ENCODE measurements around the gene DOK1.
A peak's percentile ranks its signal among the peaks of the same experiment; 100 is the strongest.

DOK1 gene

DNA sequence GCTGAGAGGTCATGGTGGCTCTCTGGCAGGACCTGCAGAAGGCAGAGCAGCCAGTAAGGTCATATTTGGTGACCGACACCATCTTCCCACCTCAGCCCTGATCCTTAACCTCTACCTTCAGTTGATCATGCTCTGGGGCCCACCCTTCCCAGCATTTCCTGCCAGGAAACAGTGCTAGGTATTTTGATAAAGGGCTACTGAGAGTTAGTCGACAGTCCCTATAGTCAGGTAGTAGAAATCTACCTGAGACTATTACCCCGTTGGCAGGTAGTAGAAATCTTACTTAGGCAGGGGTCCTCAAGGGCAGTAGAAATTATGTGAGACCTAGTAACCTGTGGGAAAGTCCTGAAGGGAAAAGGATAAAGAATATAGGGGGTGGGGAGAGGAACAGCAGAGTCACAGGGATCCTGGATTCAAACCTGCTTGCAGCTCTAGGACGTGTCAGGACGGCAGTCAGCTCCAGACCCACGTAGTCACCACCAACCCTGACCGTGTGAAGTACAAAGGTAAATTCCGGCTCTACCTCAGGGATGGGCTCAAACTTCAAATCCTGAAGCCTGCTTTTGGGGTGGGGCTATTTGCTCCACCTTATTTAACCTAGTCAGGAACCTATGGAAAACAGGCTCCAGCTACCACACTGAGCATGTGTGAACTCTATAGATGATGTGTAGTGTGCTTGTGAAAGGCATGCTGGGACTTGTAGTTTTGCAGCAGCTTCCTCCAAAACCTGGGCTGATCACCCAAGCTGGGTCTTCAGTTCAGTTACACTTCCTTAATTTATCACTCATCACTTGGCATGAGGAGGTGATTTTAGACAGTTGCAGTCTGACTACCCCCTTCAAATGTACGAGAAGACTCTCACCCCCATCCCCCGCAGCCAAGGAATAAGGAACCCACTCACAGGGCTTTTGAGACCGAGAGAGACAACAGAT lies 28.5 kb upstream of the DOK1 start, which contains the start of gene DQX1:
TSS of gene DQX1 (minus strand) at position 515 of the 932 bp plus-strand sequence. CDS start at position 13, 502 bp downstream.
- DNase-seq = no peak

DNA sequence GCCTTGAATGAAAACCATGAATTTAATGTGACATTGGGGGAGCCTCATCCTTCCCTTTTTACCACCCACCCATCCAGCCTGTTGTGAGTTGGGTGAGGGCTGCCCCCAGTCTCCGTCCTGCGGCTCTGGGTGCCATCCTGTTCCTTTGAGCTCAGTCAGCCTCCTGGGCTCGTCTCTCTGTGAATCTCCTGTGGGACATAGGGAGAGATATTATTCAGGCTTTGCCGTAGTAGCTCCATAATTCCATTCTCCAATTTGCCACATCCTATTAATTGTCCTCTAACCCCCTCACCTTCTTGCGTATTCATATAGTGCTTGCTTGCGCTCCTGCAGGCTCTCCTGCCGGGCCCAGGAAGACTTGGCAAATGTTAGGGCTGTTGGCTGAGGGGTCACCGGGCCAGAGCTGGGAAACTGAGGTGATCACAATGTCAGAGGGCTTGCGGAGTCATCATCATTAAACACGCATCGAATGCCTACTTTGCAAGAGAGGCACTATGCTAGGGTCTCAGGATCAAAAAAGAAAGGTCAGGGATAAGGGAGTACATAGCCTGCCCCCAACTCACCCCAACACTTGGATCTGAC lies 27.8 kb upstream of the DOK1 start:
- no peak for DNase-seq

DNA sequence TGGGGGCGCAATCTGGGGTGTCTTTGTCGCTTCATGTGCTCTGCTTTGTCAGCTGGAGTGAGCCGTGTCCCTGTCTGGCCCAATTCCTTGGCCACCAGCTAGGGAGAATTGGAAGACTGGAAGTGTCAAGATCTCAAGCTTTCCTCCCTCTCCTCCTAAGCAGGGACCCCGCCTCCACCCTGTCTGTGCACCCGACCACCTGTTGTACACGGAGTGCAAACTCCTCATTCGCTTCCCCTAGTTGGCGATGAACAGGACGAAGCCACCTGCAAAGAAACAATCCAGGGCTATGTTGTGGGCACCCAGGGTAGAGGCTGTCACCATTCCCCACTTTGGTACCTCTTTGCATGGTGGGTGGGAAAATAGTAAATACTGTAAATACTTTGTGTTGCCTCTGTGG lies 26.8 kb upstream of the DOK1 start:
- no peak for DNase-seq

DNA sequence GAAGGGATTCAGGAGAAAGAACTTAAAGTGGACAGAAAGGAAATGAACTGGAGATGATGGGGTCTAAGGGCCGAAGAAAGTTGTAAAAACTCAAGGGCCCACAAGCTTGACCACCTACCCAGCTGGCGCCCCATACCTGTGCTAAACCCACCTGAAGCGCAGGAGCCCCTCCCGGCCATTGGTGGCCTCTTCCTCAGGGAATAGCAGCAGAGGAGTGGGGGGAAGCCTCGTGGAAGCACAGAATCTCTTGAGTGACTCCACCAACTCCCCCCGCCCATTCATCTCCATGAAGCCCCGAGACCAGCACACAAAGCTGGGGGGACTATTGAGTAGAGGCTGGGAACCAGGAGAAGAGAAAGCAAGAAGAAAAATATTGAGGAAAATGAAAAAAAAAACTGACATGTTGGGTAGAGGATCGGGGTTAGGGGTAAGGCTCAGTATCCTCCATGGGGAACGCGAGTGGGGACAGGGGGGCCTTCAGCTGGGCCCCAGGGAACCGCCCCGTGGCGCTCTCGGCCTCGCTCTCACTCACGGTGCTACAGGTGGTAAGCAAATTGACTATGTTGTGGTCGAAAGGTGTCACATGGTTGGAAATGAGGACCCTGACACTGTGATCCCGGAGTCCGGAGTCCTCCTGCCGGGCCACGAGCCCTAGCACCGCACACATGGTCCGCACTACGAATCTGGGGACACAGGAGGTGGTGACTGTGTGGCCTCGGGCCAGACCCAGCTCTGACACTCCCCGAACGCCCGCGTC lies 25.7 kb upstream of the DOK1 start:
- no peak for DNase-seq

DNA sequence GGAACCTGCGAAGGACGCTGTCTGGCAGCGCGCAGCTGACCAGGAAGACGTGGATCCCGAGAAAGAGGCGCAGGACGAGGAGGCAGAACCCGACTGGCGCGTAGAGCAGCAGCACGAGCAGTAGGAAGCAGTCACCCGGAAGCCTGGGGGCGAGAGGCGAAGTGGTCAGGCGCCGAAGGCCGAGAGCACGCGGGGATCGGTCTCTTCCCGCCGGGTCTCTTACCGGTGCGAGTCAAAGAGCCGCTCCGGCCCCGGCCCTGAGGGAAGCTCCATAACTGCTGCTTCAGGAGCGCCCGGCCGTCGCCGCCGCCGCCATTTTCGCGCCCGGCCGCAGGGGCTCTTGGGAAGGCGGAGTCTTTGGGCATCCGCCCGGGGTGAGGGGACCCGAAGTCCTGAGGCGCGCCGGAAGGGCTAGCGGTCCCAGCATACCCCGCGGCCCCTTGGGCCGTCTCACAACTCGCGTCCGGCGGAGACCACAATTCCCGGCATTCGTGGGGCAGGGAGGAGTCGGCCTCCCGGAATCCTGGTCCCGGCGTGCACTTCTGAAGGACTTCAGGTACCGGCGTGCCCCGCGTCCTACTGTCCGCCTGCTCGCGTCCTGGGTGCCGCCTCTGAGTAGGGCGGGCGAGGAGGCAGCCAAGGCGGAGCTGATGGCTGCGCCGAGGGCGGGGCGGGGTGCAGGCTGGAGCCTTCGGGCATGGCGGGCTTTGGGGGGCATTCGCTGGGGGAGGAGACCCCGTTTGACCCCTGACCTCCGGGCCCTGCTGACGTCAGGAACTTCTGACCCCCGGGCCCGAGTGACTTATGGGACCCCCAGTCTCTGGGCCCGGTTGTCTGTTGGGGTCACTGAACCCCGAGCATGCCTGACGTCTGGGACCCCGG lies 24.9 kb upstream of the DOK1 start, which contains the start of the genes AUP1 and HTRA2:
TSS of gene AUP1 (minus strand) at position 350 of the 882 bp plus-strand sequence. CDS start at position 273, 77 bp downstream.
TSS of gene HTRA2 (plus strand) at position 577 of the 882 bp plus-strand sequence. CDS start at position 651, 74 bp downstream.
- DNase-seq = peak; percentile 96 to 98

DNA sequence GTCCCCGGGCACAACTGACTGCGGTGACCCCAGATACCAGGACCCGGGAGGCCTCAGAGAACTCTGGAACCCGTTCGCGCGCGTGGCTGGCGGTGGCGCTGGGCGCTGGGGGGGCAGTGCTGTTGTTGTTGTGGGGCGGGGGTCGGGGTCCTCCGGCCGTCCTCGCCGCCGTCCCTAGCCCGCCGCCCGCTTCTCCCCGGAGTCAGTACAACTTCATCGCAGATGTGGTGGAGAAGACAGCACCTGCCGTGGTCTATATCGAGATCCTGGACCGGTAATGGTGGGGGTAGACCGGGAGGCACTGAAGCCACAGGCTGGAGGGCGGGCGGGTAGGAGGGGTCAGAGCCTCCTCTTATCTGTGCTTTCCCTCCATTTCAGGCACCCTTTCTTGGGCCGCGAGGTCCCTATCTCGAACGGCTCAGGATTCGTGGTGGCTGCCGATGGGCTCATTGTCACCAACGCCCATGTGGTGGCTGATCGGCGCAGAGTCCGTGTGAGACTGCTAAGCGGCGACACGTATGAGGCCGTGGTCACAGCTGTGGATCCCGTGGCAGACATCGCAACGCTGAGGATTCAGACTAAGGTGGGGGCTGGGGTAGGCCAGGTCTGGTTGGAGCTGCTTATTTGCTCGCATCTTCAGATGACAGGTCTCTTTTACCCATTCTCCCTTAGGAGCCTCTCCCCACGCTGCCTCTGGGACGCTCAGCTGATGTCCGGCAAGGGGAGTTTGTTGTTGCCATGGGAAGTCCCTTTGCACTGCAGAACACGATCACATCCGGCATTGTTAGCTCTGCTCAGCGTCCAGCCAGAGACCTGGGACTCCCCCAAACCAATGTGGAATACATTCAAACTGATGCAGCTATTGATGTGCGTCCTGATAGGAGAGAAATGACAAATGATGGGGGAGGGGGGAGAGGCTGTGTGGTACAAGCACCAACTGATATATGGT lies 24.0 kb upstream of the DOK1 start:
- DNase-seq = no peak

DNA sequence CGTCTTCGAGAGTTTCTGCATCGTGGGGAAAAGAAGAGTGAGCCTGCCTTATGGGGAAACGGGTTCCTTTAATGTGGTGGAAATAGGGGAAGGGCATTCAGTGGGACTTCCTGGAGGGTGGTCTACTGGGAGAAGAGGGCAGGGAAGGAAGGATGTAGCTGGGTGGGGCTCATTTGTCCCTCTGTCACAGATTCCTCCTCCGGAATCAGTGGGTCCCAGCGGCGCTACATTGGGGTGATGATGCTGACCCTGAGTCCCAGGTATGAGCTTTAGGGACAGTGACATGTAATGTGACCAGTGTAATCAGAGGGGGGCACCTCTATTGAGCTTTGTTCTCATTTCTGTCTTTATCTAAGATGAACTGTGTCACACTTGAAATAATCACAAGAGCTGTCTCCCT lies 22.9 kb upstream of the DOK1 start:
- no peak for DNase-seq

DNA sequence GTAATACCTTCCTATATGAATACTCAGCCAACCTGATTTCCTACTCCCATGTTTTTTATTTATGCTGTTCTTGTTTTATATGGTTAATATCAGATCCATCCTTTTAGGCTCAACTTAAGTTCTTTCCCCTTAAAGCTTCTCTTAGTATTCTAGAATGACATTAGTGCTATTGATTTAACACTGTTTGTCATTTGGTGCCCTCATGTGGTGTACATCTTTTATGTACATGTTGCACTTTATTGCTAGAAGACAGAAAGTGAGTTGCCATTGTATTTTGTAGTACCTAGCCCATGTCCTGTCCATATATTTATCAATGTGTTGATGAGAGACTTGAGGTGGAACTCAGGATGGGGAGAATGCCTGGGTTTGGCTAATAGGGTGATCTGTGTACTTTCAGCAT lies 22.3 kb upstream of the DOK1 start:
- DNase-seq = peak in 1 of 2 experiments; percentile 13

DNA sequence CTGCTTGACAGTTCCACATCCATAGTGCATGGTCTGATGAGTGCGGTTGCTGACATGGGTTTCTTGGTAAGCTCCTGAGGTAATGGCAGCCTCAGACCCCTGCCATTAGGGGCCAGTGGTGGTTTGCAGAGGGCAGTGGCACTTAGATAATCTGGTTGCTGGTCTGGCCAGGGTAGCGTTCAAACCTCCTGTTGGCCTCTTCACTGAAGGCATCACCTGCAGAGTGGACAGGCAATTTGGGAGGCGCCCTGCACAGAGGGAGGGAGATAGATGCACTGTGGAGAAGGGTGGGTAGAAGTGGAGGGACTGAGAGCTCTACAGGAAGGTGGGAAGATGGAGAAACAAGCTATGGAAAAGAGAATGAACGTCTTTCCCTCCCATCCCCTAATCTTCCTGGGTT lies 21.1 kb upstream of the DOK1 start:
- no peak for DNase-seq

DNA sequence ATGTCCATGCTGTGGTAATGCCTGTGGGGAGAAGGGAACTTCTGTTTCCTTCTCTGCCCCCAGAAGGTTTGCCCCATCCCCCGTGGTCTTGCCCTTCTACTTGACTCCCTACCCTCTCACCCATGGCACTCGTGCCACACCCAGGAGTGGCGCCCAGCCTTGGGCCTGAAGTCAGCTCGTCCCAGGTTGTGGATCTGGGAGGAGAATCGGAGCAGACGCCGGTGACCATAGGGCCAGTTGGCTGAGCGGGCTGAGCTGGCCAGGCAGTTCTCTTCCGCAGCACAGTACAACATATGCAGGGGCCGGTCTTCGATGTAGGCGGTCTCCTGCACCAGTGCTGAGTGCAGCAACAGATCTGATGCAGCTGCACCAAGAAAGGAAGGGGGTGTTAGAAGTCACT lies 20.1 kb upstream of the DOK1 start:
- DNase-seq = no peak

DNA sequence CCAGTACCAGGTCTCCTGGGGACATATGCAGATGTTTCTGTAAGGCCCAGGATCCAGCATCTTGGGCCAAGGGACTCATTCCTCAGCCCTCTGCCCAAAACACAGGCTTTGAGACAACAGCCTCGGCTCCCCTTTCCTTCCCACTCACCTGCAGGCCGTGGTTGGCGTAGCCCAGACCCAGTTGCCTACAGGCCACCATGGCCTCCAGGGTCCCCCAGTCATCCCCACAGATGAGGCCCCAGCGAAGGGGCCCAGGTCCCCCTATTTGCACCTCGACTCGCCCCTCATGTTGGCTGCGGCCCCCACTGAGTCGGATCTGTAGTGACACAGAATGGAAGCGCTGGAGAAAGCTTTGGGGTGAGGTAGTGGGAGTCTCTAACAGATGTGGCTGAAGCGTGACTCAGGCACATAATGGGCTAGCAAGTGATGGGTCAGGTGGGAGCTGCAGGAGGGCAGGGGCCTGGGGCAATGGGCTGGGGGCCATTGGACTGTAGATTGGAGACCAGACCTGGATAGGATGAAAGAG lies 19.0 kb upstream of the DOK1 start:
- DNase-seq = no peak

DNA sequence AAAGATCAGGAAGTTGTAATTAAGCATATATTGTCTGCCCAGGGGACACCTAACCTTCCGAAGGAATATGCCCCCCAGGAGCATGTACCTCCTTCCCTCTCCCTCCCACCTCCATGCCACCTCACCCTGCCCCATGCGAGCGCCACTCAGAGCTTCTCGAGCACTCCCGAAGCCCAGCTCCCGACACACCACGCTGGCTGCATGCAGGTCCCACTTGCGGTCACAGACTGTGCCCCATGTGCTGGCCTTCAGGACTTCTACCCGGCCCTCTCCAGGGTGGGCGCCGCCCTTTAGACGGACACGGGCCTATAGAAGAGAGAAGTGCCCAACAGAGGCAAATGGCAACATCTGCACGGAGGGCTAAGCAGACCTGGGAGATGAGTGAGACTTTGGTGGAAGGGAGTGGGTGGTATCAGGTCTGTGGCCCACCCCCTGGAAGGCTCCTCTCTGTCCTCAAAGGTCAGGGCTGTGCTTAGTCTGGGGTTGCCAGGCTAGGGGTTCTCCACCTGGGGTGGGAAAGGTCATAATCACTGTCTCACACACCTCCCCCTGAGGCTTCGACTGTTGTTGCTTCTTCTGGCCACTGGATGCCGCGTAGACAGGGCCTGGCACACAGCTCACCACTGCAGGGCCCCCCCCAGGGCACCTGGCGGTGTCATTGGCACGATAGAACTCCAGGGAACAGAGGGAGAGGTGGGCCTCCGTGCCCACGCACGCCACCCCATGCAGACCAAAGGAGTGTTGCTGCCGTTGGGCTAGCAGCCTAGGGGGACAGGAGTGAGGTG lies 18.2 kb upstream of the DOK1 start:
- DNase-seq = no peak

DNA sequence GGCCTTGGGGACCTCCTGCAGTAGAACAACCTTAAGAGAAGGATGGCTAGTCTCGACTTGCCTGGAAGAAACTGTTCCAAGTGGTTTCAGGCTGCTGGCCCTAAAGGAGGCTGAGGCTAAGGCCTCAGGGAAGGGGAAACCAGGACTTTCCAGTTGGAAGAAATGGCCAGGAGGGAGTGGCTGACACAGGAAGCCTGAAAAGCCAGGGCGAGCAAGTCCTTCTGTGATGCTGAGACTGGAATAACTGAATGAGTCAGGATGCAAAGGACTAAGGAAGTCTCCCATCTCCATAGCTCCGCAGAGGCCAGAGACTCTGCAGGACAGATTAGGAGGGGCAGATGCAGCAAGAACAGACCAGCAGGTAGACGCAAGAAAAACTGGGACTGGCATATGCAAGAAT lies 17.4 kb upstream of the DOK1 start:
- no peak for DNase-seq

DNA sequence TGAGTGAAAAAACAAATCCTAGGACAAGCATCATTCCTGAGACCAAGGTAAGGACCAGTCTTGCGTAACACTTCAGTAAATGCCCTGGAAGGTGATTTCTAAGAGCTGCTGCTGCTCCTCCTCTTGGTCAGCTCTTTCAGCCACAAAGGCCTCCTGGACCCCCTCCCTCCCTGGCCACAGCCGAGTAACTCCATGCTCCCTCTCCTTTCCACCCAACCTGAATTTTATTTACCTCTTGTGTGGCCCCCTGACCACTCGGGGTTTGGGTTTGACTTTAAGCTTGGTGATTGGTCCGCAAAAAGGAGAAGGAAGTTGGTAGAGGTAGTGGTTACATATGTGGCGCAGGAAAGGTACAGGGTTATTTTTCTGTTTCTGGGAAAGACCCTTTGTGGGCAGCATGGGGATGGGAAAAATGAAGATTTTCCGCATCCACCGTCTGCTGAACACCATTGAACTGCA lies 15.6 kb upstream of the DOK1 start:
- no peak for DNase-seq

DNA sequence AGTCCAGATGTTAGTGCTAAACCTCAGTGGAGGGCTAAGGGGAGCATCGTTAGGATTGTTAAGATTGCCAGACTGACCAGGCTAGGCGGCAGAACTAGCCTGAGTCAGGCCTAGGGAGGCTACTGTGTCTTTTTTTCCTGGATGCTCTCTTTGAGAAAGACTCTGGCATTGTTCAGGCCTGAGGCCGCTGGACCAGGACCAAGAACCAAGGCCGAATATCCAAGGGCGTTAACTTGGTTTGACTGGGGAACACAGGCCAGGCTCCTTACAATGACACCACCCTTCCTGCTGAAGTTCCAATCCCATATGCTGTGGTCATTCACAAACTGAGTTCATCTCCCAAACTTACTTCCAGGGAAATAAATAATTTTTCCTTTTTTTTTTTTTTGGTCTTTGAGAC lies 14.2 kb upstream of the DOK1 start:
- DNase-seq = no peak

DNA sequence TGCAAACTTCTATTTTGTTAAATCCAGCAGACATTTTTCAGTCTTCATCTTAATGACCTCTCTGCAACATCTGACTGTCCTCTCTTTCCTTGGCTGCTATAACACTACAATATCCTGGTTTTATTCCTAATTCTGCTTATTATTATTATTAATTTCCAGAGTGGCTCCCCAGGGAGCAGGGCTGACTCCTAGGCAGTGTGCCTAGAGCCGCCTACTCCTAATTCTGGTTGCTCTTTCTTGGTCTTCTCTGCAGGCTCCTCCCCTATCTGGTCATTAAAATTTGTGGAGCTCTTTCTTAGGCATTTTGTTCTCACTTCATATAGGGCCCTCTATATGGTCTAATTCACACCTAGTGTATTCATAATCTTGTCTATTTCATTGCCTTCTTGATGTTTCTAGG lies 11.5 kb upstream of the DOK1 start:
- no peak for DNase-seq

DNA sequence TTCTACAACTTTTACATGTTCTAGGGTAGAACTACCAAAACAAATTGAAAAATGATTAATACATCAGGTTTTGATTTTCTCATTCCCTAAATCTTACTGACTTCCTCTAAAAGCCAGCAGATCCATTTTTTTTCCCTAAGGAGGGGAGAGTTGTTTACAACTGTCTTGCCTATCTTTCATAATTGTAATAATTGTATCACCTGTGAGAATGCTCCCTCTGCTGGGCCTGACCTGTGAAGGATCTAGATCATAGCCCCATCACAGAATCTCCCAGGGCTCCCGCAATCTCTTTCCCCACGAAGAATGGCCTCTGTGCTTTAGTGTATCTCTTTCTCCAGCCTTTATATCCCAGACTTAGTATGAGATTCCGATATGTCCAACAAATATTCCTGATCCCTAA lies 9.9 kb upstream of the DOK1 start:
- peak in 1 of 2 experiments; percentile 15 for DNase-seq

DNA sequence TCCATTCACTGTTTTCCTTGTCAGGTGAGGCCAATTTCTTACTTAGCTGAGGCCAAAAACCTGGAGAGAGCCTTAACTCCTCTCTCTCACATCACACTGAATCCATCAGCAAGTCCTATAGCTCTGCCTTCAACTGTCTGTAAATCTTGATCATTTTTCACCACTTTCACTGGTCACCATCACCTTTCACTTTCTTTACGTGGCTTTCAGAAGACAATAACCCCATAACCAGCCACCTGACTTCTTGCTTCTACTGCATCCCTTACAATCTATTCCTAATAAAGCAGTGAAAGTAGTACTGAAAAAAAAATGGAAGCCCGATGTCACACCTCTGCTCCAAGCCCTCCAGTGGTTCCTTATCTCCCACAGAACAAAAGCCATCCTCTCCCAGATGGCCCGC lies 8.5 kb upstream of the DOK1 start:
- no peak for DNase-seq

DNA sequence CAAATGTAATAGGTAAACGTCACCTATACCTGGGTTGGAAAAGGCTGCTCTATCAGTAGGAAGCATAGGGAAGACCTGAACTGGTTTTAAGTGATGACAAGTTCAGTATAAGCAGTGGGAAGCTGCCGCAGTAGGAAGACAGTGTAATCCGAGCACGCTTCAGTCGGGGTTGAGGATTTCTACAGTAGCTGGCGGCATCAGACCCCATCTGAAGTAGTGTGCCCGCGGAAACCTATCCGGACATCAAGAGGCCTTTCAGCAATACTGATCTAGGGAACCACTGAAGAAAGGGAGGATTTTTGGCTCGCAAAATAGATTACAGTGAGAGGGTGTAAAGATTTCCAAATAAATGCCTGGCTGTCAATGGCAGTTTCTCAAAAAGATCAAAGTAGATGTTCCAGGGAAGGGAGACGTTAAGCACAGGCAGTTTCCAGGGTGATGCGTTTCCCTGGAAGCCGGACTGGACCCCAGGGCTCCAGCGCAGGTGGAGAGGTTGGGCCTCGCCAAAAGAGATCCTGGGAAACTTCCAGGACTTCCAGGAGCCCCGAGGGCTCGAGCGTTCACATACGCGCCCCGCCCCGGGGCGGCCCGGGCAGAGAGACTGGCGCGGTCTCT lies 6.1 kb upstream of the DOK1 start:
- no peak for DNase-seq

All from NCI-H1930 (cell line).